ENCODE results near the gene LSP1. TPM values are rescaled to one million over a fixed set of nuclear protein-coding genes. Genes with fewer than 3 reads are reported as not detected.

The LSP1 gene
- total RNA-seq, 1 donor from 2014 or later: not detected

- H3K9me3 Mint-ChIP-seq (ENCODE audit: low read depth): no peaks in the 10 kb centered on the region
- no peak overlapping the region for H3K4me3 Mint-ChIP-seq (ENCODE audit: low read depth)
- H3K27ac Mint-ChIP-seq: no peak overlapping the region
- H3K4me1 Mint-ChIP-seq (ENCODE audit: low read depth): no peaks in the 10 kb centered on the region
- TF ChIP-seq CTCF (IDR thresholded peaks at IDR 0.05; ENCODE audit: unreplicated experiment): no peak
- H3K36me3 Mint-ChIP-seq (ENCODE audit: insufficient read depth): no peaks in the 10 kb centered on the region
- peaks cover 16% of the 10 kb centered on the region for H3K27me3 Mint-ChIP-seq
- DNase-seq (ENCODE audit: low spot score, unreplicated experiment): no peak
These were observed 35.5 kb downstream of the LSP1 start for GRCh38 chr11:1888347-1888753.

- TF ChIP-seq CTCF (IDR thresholded peaks at IDR 0.05; ENCODE audit: unreplicated experiment): no peak
- Mint-ChIP-seq H3K27me3 (peaks cover 20% of the 10 kb centered on the region), H3K27ac (no peak overlapping the region), H3K4me3 (ENCODE audit: low read depth) (no peak overlapping the region), H3K9me3 (ENCODE audit: low read depth) (no peaks in the 10 kb centered on the region), H3K4me1 (ENCODE audit: low read depth) (no peaks in the 10 kb centered on the region), H3K36me3 (ENCODE audit: insufficient read depth) (no peaks in the 10 kb centered on the region)
- no peak for DNase-seq (ENCODE audit: low spot score, unreplicated experiment)
These were observed 35.9 kb downstream of the LSP1 start for GRCh38 chr11:1888811-1889210.

DNA sequence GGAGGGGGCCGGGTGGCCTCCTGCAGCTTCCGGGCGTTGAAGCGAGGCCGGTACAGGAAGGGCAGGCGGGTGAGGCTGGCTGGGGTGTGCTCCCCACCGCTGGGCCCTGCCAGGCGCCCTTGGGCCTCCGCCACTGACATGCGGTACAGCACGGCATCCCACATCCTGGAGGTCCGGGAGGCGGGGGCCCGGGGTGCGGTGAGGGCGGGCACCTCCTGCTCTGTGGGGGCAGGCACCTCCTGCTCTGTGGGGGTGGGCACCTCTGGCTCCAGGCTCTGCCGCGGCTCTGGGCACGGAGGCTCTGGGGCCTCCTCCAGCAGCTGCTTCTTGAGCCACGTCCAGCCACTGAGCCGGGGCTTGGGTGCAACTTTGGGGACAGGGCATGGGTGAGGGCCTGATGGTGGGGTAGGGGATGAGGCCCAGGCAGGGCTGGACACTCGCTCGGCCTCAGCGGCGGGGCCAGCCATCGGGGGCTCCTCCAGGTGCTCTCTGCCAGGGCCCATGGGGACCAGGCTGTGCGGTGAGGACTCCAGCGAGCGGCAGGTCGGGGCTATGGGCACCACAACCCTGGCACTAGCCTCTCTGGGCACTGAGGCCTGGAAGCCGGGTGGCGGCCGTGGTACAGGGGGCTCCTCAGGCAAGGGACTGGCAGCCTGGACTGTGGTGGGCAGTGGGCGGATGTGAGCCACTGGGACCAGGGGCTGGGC is 36.5 kb downstream of the LSP1 start:
- Mint-ChIP-seq H3K27me3 (peaks cover 20% of the 10 kb centered on the region), H3K27ac (no peak overlapping the region), H3K4me1 (ENCODE audit: low read depth) (no peaks in the 10 kb centered on the region), H3K4me3 (ENCODE audit: low read depth) (no peak overlapping the region), H3K9me3 (ENCODE audit: low read depth) (no peaks in the 10 kb centered on the region), H3K36me3 (ENCODE audit: insufficient read depth) (no peaks in the 10 kb centered on the region)
- DNase-seq (ENCODE audit: low spot score, unreplicated experiment): no peak
- TF ChIP-seq CTCF (IDR thresholded peaks at IDR 0.05; ENCODE audit: unreplicated experiment): no peak

GRCh38 chr11:1889941-1890855 is 37.3 kb downstream of the LSP1 start:
- Mint-ChIP-seq H3K9me3 (ENCODE audit: low read depth) (no peaks in the 10 kb centered on the region), H3K36me3 (ENCODE audit: insufficient read depth) (no peaks in the 10 kb centered on the region), H3K27me3 (peaks cover 20% of the 10 kb centered on the region), H3K4me3 (ENCODE audit: low read depth) (no peak overlapping the region), H3K27ac (no peak overlapping the region), H3K4me1 (ENCODE audit: low read depth) (no peaks in the 10 kb centered on the region)
- DNase-seq (ENCODE audit: low spot score, unreplicated experiment): no peak
- no peak for TF ChIP-seq CTCF (IDR thresholded peaks at IDR 0.05; ENCODE audit: unreplicated experiment)

Measured in progenitor cell of endocrine pancreas (in vitro differentiated cells).